A673 (cell line): ENCODE results near the gene RNGTT. TPM values are rescaled to one million over a fixed set of nuclear protein-coding genes. Genes with fewer than 3 reads are reported as not detected.

Experiments used
- total RNA-seq: library from RNA; stranded (reverse); gene quantifications from 2 replicates; pipeline ENCODE4 v1.2.3, GENCODE V29; 2021

RNGTT gene
- total RNA-seq, 1 experiment from 2014 or later, result 31.8 TPM

Other genes starting within 250 kb of the RNGTT start
- gene PNRC1, start 117.1 kb upstream of the RNGTT start, total RNA-seq, result 26.4 and 36.1 TPM in 2 replicates
- gene SRSF12, start 154.5 kb upstream of the RNGTT start, total RNA-seq, result 14.3 and 14.5 TPM in 2 replicates
- 37.2 and 41.7 TPM in 2 replicates for gene PM20D2, start 182.4 kb upstream of the RNGTT start, total RNA-seq